ENCODE measurements around the gene PPP6R2.

Gene PPP6R2

DNA sequence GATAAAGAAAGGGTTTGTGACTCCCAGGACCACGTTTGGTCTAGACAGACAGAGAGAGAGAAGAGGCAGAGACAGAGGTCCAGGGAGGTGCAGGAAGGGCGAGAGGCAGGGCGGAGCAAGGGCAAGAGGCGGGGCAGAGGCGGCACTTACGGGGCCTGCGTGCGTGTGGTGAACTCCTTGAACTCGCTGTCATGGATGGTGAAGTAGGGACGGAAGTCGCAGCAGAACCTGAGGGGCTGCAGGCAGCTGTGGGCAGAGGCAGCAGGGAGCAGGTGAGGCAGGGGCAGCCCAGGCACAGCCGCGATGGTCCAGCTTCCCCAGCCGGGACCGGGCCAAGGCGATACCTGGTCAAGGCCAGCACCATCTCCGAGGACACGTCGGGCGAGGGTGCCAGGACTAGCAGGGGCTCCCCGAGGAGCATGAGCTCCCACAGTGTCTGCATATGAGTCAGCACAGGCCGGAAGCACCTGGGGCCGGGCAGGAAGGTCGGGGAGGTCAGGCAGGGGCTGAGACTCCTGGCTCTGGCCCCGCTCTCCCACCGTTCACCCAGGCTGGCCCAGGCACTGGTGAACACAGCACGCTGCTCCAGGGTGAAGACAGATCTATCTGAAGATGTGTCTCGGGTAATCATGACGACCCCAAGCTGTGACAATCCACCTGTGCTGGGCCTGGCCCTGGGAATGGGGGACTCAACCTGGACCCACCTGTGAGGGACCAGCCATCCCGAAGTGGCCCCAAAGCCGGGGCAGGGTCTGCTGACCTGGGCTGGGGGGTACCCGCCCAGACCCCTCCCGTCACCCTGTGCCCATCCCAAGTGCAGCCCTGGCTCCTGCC is 28.5 kb upstream of the PPP6R2 start:
- POLR2A ChIA-PET, result interaction anchor here (1.1 kb wide), 1 partner anchor 42 kb away, joined by 3 read pairs; no protein-coding TSS in a partner anchor
- CTCF ChIA-PET, result interaction anchor here (0.9 to 2.2 kb wide), 2 partner anchors 9 to 11 kb away, joined by 3 to 10 read pairs; no protein-coding TSS in a partner anchor
- Histone ChIP-seq H3K27ac (ENCODE audit: extremely low read depth, low read depth, low read length) (no peak overlapping the region), H3K9me3 (ENCODE audit: control insufficient read depth, insufficient read depth, low read depth, low read length) (no peaks in the 10 kb centered on the region), H3K4me1 (ENCODE audit: control insufficient read depth, insufficient read depth, low read length) (no peaks in the 10 kb centered on the region), H3K36me3 (ENCODE audit: control insufficient read depth in 2 of 2, insufficient read depth in 1 of 2, low read length in 2 of 2) (no peaks in the 10 kb centered on the region), H3K4me3 (ENCODE audit: low read depth, low read length) (no peak overlapping the region)
- TF ChIP-seq ZNF146 (tag by site-specific recombination; IDR thresholded peaks at IDR 0.05) (no peak), PBX3 (CRISPR knock-in tag; IDR thresholded peaks at IDR 0.05) (no peak), ZNF341 (tag by site-specific recombination; IDR thresholded peaks at IDR 0.05; ENCODE audit: low read depth) (peak; percentile 92), SP2 (tag by site-specific recombination; IDR thresholded peaks at IDR 0.05) (peak; percentile 41), HIC1 (tag by site-specific recombination; IDR thresholded peaks at IDR 0.05) (0 out of 2 replicates have a peak, but pooled peaks have one; percentile 15), ZFHX2 (tag by site-specific recombination; conservative IDR thresholded peaks at IDR 0.05) (peak; percentile 19; the same call in 1 of the 2 replicates), SCRT2 (tag by site-specific recombination; IDR thresholded peaks at IDR 0.05) (no peak), KLF1 (tag by site-specific recombination; IDR thresholded peaks at IDR 0.05) (peak; percentile 89), TCF7L2 (IDR thresholded peaks at IDR 0.05; ENCODE audit: borderline replicate concordance, low read depth, low read length) (no peak)
- TF ChIP-seq, protein P1, sequence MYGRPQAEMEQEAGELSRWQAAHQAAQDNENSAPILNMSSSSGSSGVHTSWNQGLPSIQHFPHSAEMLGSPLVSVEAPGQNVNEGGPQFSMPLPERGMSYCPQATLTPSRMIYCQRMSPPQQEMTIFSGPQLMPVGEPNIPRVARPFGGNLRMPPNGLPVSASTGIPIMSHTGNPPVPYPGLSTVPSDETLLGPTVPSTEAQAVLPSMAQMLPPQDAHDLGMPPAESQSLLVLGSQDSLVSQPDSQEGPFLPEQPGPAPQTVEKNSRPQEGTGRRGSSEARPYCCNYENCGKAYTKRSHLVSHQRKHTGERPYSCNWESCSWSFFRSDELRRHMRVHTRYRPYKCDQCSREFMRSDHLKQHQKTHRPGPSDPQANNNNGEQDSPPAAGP (tag by site-specific recombination; IDR thresholded peaks at IDR 0.05), result no peak

GRCh38 chr22:50315289-50316113 is 27.6 kb upstream of the PPP6R2 start:
- no peak for TF ChIP-seq ZBTB20 (tag by site-specific recombination; IDR thresholded peaks at IDR 0.05)
- TF ChIP-seq, protein P2, sequence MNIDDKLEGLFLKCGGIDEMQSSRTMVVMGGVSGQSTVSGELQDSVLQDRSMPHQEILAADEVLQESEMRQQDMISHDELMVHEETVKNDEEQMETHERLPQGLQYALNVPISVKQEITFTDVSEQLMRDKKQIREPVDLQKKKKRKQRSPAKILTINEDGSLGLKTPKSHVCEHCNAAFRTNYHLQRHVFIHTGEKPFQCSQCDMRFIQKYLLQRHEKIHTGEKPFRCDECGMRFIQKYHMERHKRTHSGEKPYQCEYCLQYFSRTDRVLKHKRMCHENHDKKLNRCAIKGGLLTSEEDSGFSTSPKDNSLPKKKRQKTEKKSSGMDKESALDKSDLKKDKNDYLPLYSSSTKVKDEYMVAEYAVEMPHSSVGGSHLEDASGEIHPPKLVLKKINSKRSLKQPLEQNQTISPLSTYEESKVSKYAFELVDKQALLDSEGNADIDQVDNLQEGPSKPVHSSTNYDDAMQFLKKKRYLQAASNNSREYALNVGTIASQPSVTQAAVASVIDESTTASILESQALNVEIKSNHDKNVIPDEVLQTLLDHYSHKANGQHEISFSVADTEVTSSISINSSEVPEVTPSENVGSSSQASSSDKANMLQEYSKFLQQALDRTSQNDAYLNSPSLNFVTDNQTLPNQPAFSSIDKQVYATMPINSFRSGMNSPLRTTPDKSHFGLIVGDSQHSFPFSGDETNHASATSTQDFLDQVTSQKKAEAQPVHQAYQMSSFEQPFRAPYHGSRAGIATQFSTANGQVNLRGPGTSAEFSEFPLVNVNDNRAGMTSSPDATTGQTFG (tag by site-specific recombination; IDR thresholded peaks at IDR 0.05; ENCODE audit: borderline replicate concordance), result no peak
- no peak for TF ChIP-seq ZNF416 (tag by site-specific recombination; IDR thresholded peaks at IDR 0.05)
- TF ChIP-seq ZNF169 (tag by site-specific recombination; IDR thresholded peaks at IDR 0.05), result no peak
- TF ChIP-seq ZNF2 (tag by site-specific recombination; IDR thresholded peaks at IDR 0.05), result no peak
- no peak for TF ChIP-seq KLF10 (tag by site-specific recombination; IDR thresholded peaks at IDR 0.05)
- TF ChIP-seq, protein P3, sequence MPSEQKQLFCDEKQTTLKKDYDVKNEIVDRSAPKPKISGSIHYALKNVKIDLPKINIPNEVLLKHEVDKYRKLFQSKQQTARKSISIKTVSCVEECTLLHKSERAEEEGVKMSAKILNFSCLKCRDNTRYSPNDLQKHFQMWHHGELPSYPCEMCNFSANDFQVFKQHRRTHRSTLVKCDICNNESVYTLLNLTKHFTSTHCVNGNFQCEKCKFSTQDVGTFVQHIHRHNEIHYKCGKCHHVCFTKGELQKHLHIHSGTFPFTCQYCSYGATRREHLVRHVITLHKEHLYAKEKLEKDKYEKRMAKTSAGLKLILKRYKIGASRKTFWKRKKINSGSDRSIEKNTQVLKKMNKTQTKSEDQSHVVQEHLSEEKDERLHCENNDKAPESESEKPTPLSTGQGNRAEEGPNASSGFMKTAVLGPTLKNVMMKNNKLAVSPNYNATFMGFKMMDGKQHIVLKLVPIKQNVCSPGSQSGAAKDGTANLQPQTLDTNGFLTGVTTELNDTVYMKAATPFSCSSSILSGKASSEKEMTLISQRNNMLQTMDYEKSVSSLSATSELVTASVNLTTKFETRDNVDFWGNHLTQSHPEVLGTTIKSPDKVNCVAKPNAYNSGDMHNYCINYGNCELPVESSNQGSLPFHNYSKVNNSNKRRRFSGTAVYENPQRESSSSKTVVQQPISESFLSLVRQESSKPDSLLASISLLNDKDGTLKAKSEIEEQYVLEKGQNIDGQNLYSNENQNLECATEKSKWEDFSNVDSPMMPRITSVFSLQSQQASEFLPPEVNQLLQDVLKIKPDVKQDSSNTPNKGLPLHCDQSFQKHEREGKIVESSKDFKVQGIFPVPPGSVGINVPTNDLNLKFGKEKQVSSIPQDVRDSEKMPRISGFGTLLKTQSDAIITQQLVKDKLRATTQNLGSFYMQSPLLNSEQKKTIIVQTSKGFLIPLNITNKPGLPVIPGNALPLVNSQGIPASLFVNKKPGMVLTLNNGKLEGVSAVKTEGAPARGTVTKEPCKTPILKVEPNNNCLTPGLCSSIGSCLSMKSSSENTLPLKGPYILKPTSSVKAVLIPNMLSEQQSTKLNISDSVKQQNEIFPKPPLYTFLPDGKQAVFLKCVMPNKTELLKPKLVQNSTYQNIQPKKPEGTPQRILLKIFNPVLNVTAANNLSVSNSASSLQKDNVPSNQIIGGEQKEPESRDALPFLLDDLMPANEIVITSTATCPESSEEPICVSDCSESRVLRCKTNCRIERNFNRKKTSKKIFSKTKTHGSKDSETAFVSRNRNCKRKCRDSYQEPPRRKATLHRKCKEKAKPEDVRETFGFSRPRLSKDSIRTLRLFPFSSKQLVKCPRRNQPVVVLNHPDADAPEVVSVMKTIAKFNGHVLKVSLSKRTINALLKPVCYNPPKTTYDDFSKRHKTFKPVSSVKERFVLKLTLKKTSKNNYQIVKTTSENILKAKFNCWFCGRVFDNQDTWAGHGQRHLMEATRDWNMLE (tag by site-specific recombination; conservative IDR thresholded peaks at IDR 0.05; ENCODE audit: low read depth), result no peak
- no peak for TF ChIP-seq ZNF571 (tag by site-specific recombination; IDR thresholded peaks at IDR 0.05)
- Histone ChIP-seq H3K36me3 (ENCODE audit: control insufficient read depth in 2 of 2, insufficient read depth in 1 of 2, low read length in 2 of 2) (no peaks in the 10 kb centered on the region), H3K27ac (ENCODE audit: extremely low read depth, low read depth, low read length) (no peak overlapping the region), H3K4me3 (ENCODE audit: low read depth, low read length) (no peak overlapping the region), H3K9me3 (ENCODE audit: control insufficient read depth, insufficient read depth, low read depth, low read length) (no peaks in the 10 kb centered on the region), H3K4me1 (ENCODE audit: control insufficient read depth, insufficient read depth, low read length) (no peaks in the 10 kb centered on the region)
- ChIA-PET CTCF (interaction anchor here (0.9 to 2.2 kb wide), 3 partner anchors 10 to 27 kb away, joined by 3 to 10 read pairs (median 5); no protein-coding TSS in a partner anchor), POLR2A (interaction anchor here (1.1 to 2.2 kb wide), 2 partner anchors 8 to 43 kb away, joined by 3 to 11 read pairs; partner anchors contain the start of gene PLXNB2)
